Ovary (tissue), 3 donors: ENCODE results near the gene ARFRP1.

Source experiments
- CTCF ChIP-seq, 3 donors: fragments of 450-650 bp in 2 of 3; fragments of 200-600 bp in 1 of 3; IDR thresholded peaks; one replicate each; pipeline versions ENCODE4 v1.5.1 to v1.8.0; 2016 to 2022; ENCODE audit warnings: antibody characterized with exemption in 3 of 3, mild to moderate bottlenecking in 1 of 3
- POLR2A ChIP-seq: fragments of 450-650 bp; IDR thresholded peaks from one replicate; pipeline ENCODE4 v1.6.1; 2017; ENCODE audit warnings: antibody characterized with exemption, mild to moderate bottlenecking, moderate library complexity
- donor health status: DM: no; HTN: no; CAD: no.

- TF ChIP-seq CTCF (IDR thresholded peaks at IDR 0.05) (no peak), POLR2A (no peak)
Observed at GRCh38 chr20:63679799-63680305, 27.9 kb downstream of the ARFRP1 start.
